Mucosa of descending colon (tissue), 3 donors: Measurements from ENCODE around the gene TMEM205. TPM values are rescaled to one million over a fixed set of nuclear protein-coding genes. Genes with fewer than 3 reads are reported as not detected.

Experiments used
- ATAC-seq: fragments of 200-7000 bp; cut with Tn5 transposase; one replicate; pipeline ENCODE4 v1.9.1; 2020; ENCODE audit warnings: mild to moderate bottlenecking, moderate library complexity
- DNase-seq, 3 donors: peaks; one replicate each; pipeline ENCODE4 v3.0.0-alpha.2; 2020
- H3K36me3 ChIP-seq: fragments of 200-600 bp; one replicate; pipeline ENCODE4 v1.8.0; 2021; ENCODE audit warnings: low read depth, mild to moderate bottlenecking
- H3K4me1 ChIP-seq: fragments of 200-600 bp; one replicate; pipeline ENCODE4 v1.8.0; 2021; ENCODE audit warnings: low read depth, mild to moderate bottlenecking
- H3K4me3 ChIP-seq: fragments of 200-600 bp; one replicate; pipeline ENCODE4 v1.8.0; 2021; ENCODE audit warnings: mild to moderate bottlenecking
- H3K9me3 ChIP-seq: fragments of 200-600 bp; one replicate; pipeline ENCODE4 v1.8.0; 2021; ENCODE audit warnings: mild to moderate bottlenecking
- CTCF ChIP-seq: fragments of 200-600 bp; IDR thresholded peaks from one replicate; pipeline ENCODE4 v1.8.0; 2022; ENCODE audit warnings: antibody characterized with exemption, mild to moderate bottlenecking
- intact Hi-C, 2 donors: fragments of 100-400 bp; cut with DNase I in 1 of 2; cut with micrococcal nuclease in 1 of 2; formaldehyde crosslinking; loops; one replicate each; pipeline versions ENCODE4 v1.11.0 to v1.11.1; 2022; cut with DNase I, micrococcal nuclease
- long read RNA-seq, 2 donors: library from polyadenylated mRNA; unstranded; transcript quantifications; one replicate each; pipeline ENCODE4 v2.0.0, GENCODE V29; 2019 to 2021
- total RNA-seq, 3 donors: library from RNA; stranded (reverse); fragmentation: NEBNext Ultra II Directional in 2 of 3; extraction: Animal tissue kit (Norgen Biotek cat#: 25700) in 2 of 3; gene quantifications; one replicate each; pipeline versions ENCODE4 v1.2.1 to v1.2.4, GENCODE V29; 2021 to 2023
- donor health status: DM: no; HTN: no; CAD: no; lungs with moderate emphysema.
- donor health status: DM: no; HTN: no; CAD: no.
- donor health status: DM: no; HTN: yes; CAD: no.

Gene TMEM205
- 10 to 100 TPM; 37.3 to 61.8 (median 55.7) TPM for total RNA-seq
- long read RNA-seq, donor 1, transcript TMEM205-203 (2 exons, 1,147 nt), result minor isoform, 8 of 42 reads
- long read RNA-seq, donor 1, transcript TMEM205-216 (4 exons, 792 nt), result major isoform, 24 of 42 reads
- long read RNA-seq, donor 1, partial matches to known transcripts, result 1 of 42 reads
- long read RNA-seq, donor 1, other reads (novel, unspliced or antisense), result 3 of 42 reads
- long read RNA-seq, donor 2, transcript TMEM205-210 (4 exons, 840 nt), result minor isoform, 9 of 45 reads
- long read RNA-seq, donor 2, transcript TMEM205-216 (4 exons, 792 nt), result major isoform, 23 of 45 reads
- long read RNA-seq, donor 2, transcript TMEM205-203 (2 exons, 1,147 nt), result minor isoform, 5 of 45 reads
- long read RNA-seq, donor 2, partial matches to known transcripts, result 0 of 45 reads
- long read RNA-seq, donor 2, other reads (novel, unspliced or antisense), result 1 of 45 reads

GRCh38 chr19:11346104-11346940 is at the start of gene TMEM205, which contains the start of gene CCDC159:
Gene TMEM205 (minus strand): TSS chr19:11346268. CDS start chr19:11345619, 649 bp downstream.
Gene CCDC159 (plus strand): TSS chr19:11346519. CDS start chr19:11346607, 88 bp downstream.
- H3K9me3 ChIP-seq, result no peaks in the 10 kb centered on the region
- ATAC-seq, result peak; percentile 96
- peaks cover 25% of the 10 kb centered on the region for H3K4me1 ChIP-seq
- intact Hi-C loops, result no loop called here
- peak; percentile 98 to 99 (median 99) for DNase-seq
- peak within 1 kb of the TSS; percentile 44 for H3K4me3 ChIP-seq
- TF ChIP-seq CTCF, result peak; percentile 25
- H3K36me3 ChIP-seq, result peaks cover 3% of the 10 kb centered on the region

- no peak overlapping the region for H3K4me3 ChIP-seq
- no peaks in the 10 kb centered on the region for H3K36me3 ChIP-seq
- H3K9me3 ChIP-seq, result peaks cover 2% of the 10 kb centered on the region
- DNase-seq (no peak), ATAC-seq (no peak)
- H3K4me1 ChIP-seq, result no peaks in the 10 kb centered on the region
- intact Hi-C loops, result no loop called here
- no peak for TF ChIP-seq CTCF
Measured at GRCh38 chr19:11390933-11391680, 45.0 kb upstream of the TMEM205 start.

- intact Hi-C loops, result no loop called here
- Histone ChIP-seq H3K4me3 (no peak overlapping the region), H3K4me1 (no peaks in the 10 kb centered on the region), H3K9me3 (peaks cover 2% of the 10 kb centered on the region), H3K36me3 (no peaks in the 10 kb centered on the region)
- no peak for ATAC-seq
- TF ChIP-seq CTCF, result no peak
- DNase-seq, result no peak
Measured at GRCh38 chr19:11390359-11390758, 44.3 kb upstream of the TMEM205 start.

- DNase-seq, result no peak
- Histone ChIP-seq H3K36me3 (no peaks in the 10 kb centered on the region), H3K4me1 (peaks cover 12% of the 10 kb centered on the region), H3K4me3 (no peak overlapping the region), H3K9me3 (peaks cover 2% of the 10 kb centered on the region)
- no peak for TF ChIP-seq CTCF
- ATAC-seq, result no peak
- intact Hi-C loops, result no loop called here
Measured at GRCh38 chr19:11387162-11388034, 41.3 kb upstream of the TMEM205 start.

GRCh38 chr19:11384778-11385129 is 38.7 kb upstream of the TMEM205 start:
- no peaks in the 10 kb centered on the region for H3K9me3 ChIP-seq
- no peaks in the 10 kb centered on the region for H3K36me3 ChIP-seq
- ATAC-seq (no peak), DNase-seq (no peak)
- no peak for TF ChIP-seq CTCF
- H3K4me1 ChIP-seq, result peaks cover 29% of the 10 kb centered on the region
- intact Hi-C loops, result no loop called here
- H3K4me3 ChIP-seq, result no peak overlapping the region
